ENCODE measurements around the gene FNDC10.

FNDC10 gene

GRCh38 chr1:1615256-1616044 is 15.5 kb upstream of the FNDC10 start, which contains the start of gene MIB2:
Gene MIB2 (plus strand): TSS chr1:1615500. CDS start chr1:1623453, 7,953 bp downstream.
- peak; percentile 98 for DNase-seq

GRCh38 chr1:1614954-1615255 is 15.0 kb upstream of the FNDC10 start:
- no peak for DNase-seq

GRCh38 chr1:1614204-1614953 is 14.4 kb upstream of the FNDC10 start:
- DNase-seq, result no peak

- no peak for DNase-seq
Measured at GRCh38 chr1:1613509-1614082, 13.7 kb upstream of the FNDC10 start.

- DNase-seq, result no peak
Measured at GRCh38 chr1:1612104-1612400, 12.1 kb upstream of the FNDC10 start.

GRCh38 chr1:1610796-1611195 is 10.9 kb upstream of the FNDC10 start:
- no peak for DNase-seq

GRCh38 chr1:1609822-1610485 is 10.0 kb upstream of the FNDC10 start:
- DNase-seq, result no peak

GRCh38 chr1:1606232-1606631 is 6.3 kb upstream of the FNDC10 start:
- no peak for DNase-seq

- no peak for DNase-seq
Measured at GRCh38 chr1:1605724-1606123, 5.8 kb upstream of the FNDC10 start.

GRCh38 chr1:1605034-1605591 is 5.2 kb upstream of the FNDC10 start:
- DNase-seq, result no peak

GRCh38 chr1:1604374-1605033 is 4.6 kb upstream of the FNDC10 start:
- DNase-seq, result no peak

GRCh38 chr1:1603671-1604373 is 3.9 kb upstream of the FNDC10 start:
- no peak for DNase-seq

GRCh38 chr1:1602968-1603506 is 3.1 kb upstream of the FNDC10 start:
- no peak for DNase-seq

GRCh38 chr1:1602304-1602967 is 2.5 kb upstream of the FNDC10 start:
- no peak for DNase-seq

GRCh38 chr1:1601564-1602303 is 1.8 kb upstream of the FNDC10 start:
- DNase-seq, result no peak

- DNase-seq, result no peak
Measured at GRCh38 chr1:1600861-1601563, 1.1 kb upstream of the FNDC10 start.

GRCh38 chr1:1599030-1599934 is 653 bp downstream of the FNDC10 start:
- DNase-seq, result peak; percentile 58

- DNase-seq, result no peak
Measured at GRCh38 chr1:1598720-1599029, 1.3 kb downstream of the FNDC10 start.
